H9 (cell line): Measurements from ENCODE around the gene ETHE1. TPM values are rescaled to one million over a fixed set of nuclear protein-coding genes. Genes with fewer than 3 reads are reported as not detected.

ENCODE experiments used
- DNase-seq: peaks from one replicate; pipeline ENCODE4 v3.0.0-alpha.2; 2017
- H2AFZ ChIP-seq: one replicate; pipeline ENCODE4 v1.6.1; 2013; ENCODE audit warnings: mild to moderate bottlenecking, low read length, control low read depth, moderate library complexity
- H2AK5ac ChIP-seq: 2 replicates; pipeline ENCODE4 v1.6.1; 2013; ENCODE audit warnings: low read length, control low read depth, mixed read lengths; ENCODE audit not compliant: insufficient read length
- H2BK120ac ChIP-seq: one replicate; pipeline ENCODE4 v1.6.1; 2013; ENCODE audit warnings: low read depth, mild to moderate bottlenecking, low read length, control low read depth, inconsistent platforms; ENCODE audit not compliant: poor library complexity, severe bottlenecking
- H2BK12ac ChIP-seq: 2 replicates; pipeline ENCODE4 v1.6.1; 2013; ENCODE audit warnings: low read length, control low read depth, mixed read lengths, low read depth; ENCODE audit not compliant: insufficient read length
- H2BK15ac ChIP-seq: 2 replicates; pipeline ENCODE4 v1.6.1; 2013; ENCODE audit warnings: low read depth, low read length, control low read depth
- H2BK20ac ChIP-seq: one replicate; pipeline ENCODE4 v1.6.1; 2013; ENCODE audit warnings: low read depth, mild to moderate bottlenecking, low read length, control low read depth, inconsistent platforms; ENCODE audit not compliant: poor library complexity, severe bottlenecking
- H2BK5ac ChIP-seq: 2 replicates; pipeline ENCODE4 v1.6.1; 2013; ENCODE audit warnings: low read length, control low read depth, mixed read lengths; ENCODE audit not compliant: insufficient read length
- H3K14ac ChIP-seq: 2 replicates; pipeline ENCODE4 v1.6.1; 2013; ENCODE audit warnings: low read length, control low read depth; ENCODE audit not compliant: insufficient read depth
- H3K18ac ChIP-seq: 2 replicates; pipeline ENCODE4 v1.6.1; 2013; ENCODE audit warnings: low read depth, mild to moderate bottlenecking, mixed read lengths, low read length, control low read depth; ENCODE audit not compliant: insufficient read length
- H3K23ac ChIP-seq: 2 replicates; pipeline ENCODE4 v1.6.1; 2013; ENCODE audit warnings: low read length, control low read depth, mixed read lengths, low read depth; ENCODE audit not compliant: insufficient read length
- H3K23me2 ChIP-seq: 2 replicates; pipeline ENCODE4 v1.6.1; 2013; ENCODE audit warnings: low read depth, mild to moderate bottlenecking, mixed read lengths, low read length, control low read depth; ENCODE audit not compliant: insufficient read length, poor library complexity, severe bottlenecking
- H3K27ac ChIP-seq: 2 replicates; pipeline ENCODE4 v1.5.1; 2013; ENCODE audit warnings: low read length, control low read depth, mixed read lengths, low read depth; ENCODE audit not compliant: insufficient read length
- H3K27me3 ChIP-seq: 2 replicates; pipeline ENCODE4 v1.6.1; 2013; ENCODE audit warnings: low read length, control low read depth, inconsistent platforms; ENCODE audit not compliant: insufficient read depth
- H3K4ac ChIP-seq: 2 replicates; pipeline ENCODE4 v1.6.1; 2013; ENCODE audit warnings: low read depth, mild to moderate bottlenecking, control low read depth, inconsistent platforms, low read length, moderate library complexity
- H3K4me1 ChIP-seq: 2 replicates; pipeline ENCODE4 v1.6.1; 2013; ENCODE audit warnings: low read length, control low read depth, inconsistent platforms; ENCODE audit not compliant: insufficient read depth
- H3K4me2 ChIP-seq: 2 replicates; pipeline ENCODE4 v1.6.1; 2013; ENCODE audit warnings: low read length, control low read depth, mixed read lengths; ENCODE audit not compliant: insufficient read length, insufficient read depth
- H3K56ac ChIP-seq: 2 replicates; pipeline ENCODE4 v1.6.1; 2013; ENCODE audit warnings: low read depth, mild to moderate bottlenecking, mixed read lengths, low read length, control low read depth; ENCODE audit not compliant: insufficient read length
- H3K79me1 ChIP-seq: 2 replicates; pipeline ENCODE4 v1.6.1; 2013; ENCODE audit warnings: low read depth, mild to moderate bottlenecking, moderate library complexity, low read length, control low read depth, inconsistent platforms; ENCODE audit not compliant: insufficient read depth, poor library complexity, severe bottlenecking
- H3K79me2 ChIP-seq: 2 replicates; pipeline ENCODE4 v1.6.1; 2013; ENCODE audit warnings: low read length, control low read depth, inconsistent platforms; ENCODE audit not compliant: insufficient read depth
- H3K9ac ChIP-seq: 2 replicates; pipeline ENCODE4 v1.6.1; 2013; ENCODE audit warnings: low read length, control low read depth, mixed read lengths; ENCODE audit not compliant: insufficient read length; ENCODE audit errors: extremely low read depth
- H3K9me3 ChIP-seq: one replicate; pipeline ENCODE4 v1.6.1; 2013; ENCODE audit warnings: low read depth, low read length, inconsistent platforms; ENCODE audit not compliant: control insufficient read depth
- H3T11ph ChIP-seq: one replicate; pipeline ENCODE4 v1.6.1; 2013; ENCODE audit warnings: mild to moderate bottlenecking, low read length, control low read depth, inconsistent platforms
- H4K20me1 ChIP-seq: one replicate; pipeline ENCODE4 v1.6.1; 2013; ENCODE audit not compliant: control insufficient read depth, insufficient read length, insufficient read depth
- H4K5ac ChIP-seq: 2 replicates; pipeline ENCODE4 v1.6.1; 2013; ENCODE audit warnings: low read depth, mild to moderate bottlenecking, mixed read lengths, low read length, control low read depth; ENCODE audit not compliant: insufficient read length
- H4K8ac ChIP-seq: replicated peaks from 2 replicates; pipeline ENCODE4 v1.6.1; 2013; ENCODE audit warnings: low read length, control low read depth, mixed read lengths, low read depth; ENCODE audit not compliant: insufficient read length
- H4K91ac ChIP-seq: 2 replicates; pipeline ENCODE4 v1.6.1; 2013; ENCODE audit warnings: low read depth, mild to moderate bottlenecking, moderate library complexity, mixed read lengths, low read length, control low read depth; ENCODE audit not compliant: insufficient read length
- H3K27ac Mint-ChIP-seq, 3 experiments: 2 replicates in 2 of 3; 3 replicates in 1 of 3; pipeline ENCODE4 v1.8.0; 2020 to 2021; ENCODE audit warnings: mixed read lengths in 3 of 3, mild to moderate bottlenecking in 1 of 3, moderate library complexity in 1 of 3
- H3K27me3 Mint-ChIP-seq: 2 replicates; pipeline ENCODE4 v1.8.0; 2021; ENCODE audit warnings: low read depth, mild to moderate bottlenecking, moderate library complexity, mixed read lengths
- H3K36me3 Mint-ChIP-seq, 3 experiments: 2 replicates in 2 of 3; 3 replicates in 1 of 3; pipeline ENCODE4 v1.8.0; 2020 to 2021; ENCODE audit warnings: low read depth in 3 of 3, mixed read lengths in 3 of 3; ENCODE audit not compliant: insufficient read depth in 1 of 3
- H3K4me1 Mint-ChIP-seq, 2 experiments: 2 replicates each; pipeline ENCODE4 v1.8.0; 2020; ENCODE audit warnings: mixed read lengths in 2 of 2
- H3K4me3 Mint-ChIP-seq, 2 experiments: 2 replicates in 1 of 2; 3 replicates in 1 of 2; pipeline ENCODE4 v1.8.0; 2020 to 2021; ENCODE audit warnings: mild to moderate bottlenecking in 2 of 2, mixed read lengths in 2 of 2, moderate library complexity in 1 of 2
- H3K9me3 Mint-ChIP-seq, 2 experiments: 2 replicates in 1 of 2; 3 replicates in 1 of 2; pipeline ENCODE4 v1.8.0; 2020; ENCODE audit warnings: mild to moderate bottlenecking in 2 of 2, mixed read lengths in 2 of 2, moderate library complexity in 1 of 2
- WGBS: extraction: QIAGEN DNeasy Blood & Tissue Kit; methylation state at CpG from one replicate; pipeline ENCODE4 v1.1.7; 2013; ENCODE audit warnings: missing lambda C conversion rate, low lambda C conversion rate, mixed read lengths; ENCODE audit not compliant: insufficient read length; ENCODE audit errors: extremely low coverage; 5-methylcytosine and 5-hydroxymethylcytosine counted together
- total RNA-seq: library from RNA; stranded (reverse); gene quantifications from 2 replicates; pipeline ENCODE4 v1.2.1, GENCODE V29; 2021
- TF ChIP-seq, protein P1 (sequence below): fragments of 200-600 bp; sonication (generic); conservative IDR thresholded peaks from 3 replicates; pipeline ENCODE4 v1.8.0; 2021; ENCODE audit warnings: antibody characterized with exemption, mild to moderate bottlenecking

ETHE1 gene
- total RNA-seq, 1 experiment from 2014 or later: 18.8 TPM

DNA sequence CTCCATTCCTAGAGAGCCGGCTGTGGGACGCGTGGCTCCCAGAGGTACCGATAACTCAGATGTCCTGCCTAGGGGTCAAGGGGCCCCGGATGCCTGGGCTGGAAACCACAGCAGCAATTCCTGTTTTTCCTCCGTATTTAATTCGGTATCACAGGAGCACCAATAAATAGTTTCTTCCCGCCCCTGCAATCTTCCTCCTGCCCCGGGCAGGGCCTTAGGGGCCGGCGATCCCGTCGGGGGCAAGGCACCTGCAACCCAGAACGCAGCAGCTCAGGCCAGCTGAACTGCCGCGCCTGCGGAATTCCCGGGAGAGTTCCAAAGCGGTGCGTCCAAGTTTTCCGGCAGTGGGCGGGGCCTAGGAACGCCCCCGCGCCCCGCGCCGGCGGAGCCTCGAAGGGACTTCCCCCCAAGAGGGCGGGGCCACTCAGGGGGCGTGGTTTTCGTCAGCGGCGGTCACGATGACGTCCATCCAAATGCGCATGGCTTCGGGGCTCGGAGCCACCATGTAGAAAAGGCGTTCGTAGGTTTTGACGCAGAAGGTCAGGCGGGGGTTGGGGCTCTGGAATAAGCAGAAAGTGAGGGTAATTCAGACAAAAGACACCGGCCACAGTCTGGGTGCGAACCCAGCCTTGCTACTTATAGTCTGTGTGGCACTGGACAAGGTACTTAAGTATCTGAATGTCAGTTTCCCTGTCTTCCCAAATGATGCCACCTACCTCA lies 51.9 kb downstream of the ETHE1 start:
- H4K20me1 ChIP-seq: no peaks in the 10 kb centered on the region
- H3T11ph ChIP-seq: no peak overlapping the region
- no peak overlapping the region for H2BK120ac ChIP-seq
- peaks cover 3 to 7% (median 3%) of the 10 kb centered on the region in 3 experiments; a peak in 2 of 7 replicates for H3K36me3 Mint-ChIP-seq
- no peak overlapping the region for H2BK5ac ChIP-seq
- H3K27me3 ChIP-seq: no peaks in the 10 kb centered on the region
- H3K56ac ChIP-seq: no peak overlapping the region
- no peaks in the 10 kb centered on the region; a peak in 1 of 5 replicates for H3K9me3 Mint-ChIP-seq
- H3K4me3 Mint-ChIP-seq: peak overlapping the region; percentile 62 to 78
- no peak overlapping the region for H4K8ac ChIP-seq
- H3K4me1 Mint-ChIP-seq: peaks cover 5% of the 10 kb centered on the region in 2 experiments
- no peak overlapping the region for H4K91ac ChIP-seq
- no peaks in the 10 kb centered on the region for H3K79me1 ChIP-seq
- H3K27ac ChIP-seq: no peak overlapping the region
- no peak overlapping the region for H2BK12ac ChIP-seq
- no CpG with 5 or more reads among the region's 46 CpGs for WGBS
- H3K9me3 ChIP-seq: no peaks in the 10 kb centered on the region
- no peak overlapping the region for H4K5ac ChIP-seq
- H3K4me2 ChIP-seq: peak overlapping the region; percentile 44
- H3K9ac ChIP-seq: no peak overlapping the region
- H2AFZ ChIP-seq: no peak overlapping the region
- H2BK15ac ChIP-seq: no peak overlapping the region
- no peaks in the 10 kb centered on the region for H3K4me1 ChIP-seq
- no peak overlapping the region for H3K23ac ChIP-seq
- no peak overlapping the region for H3K4ac ChIP-seq
- H2BK20ac ChIP-seq: no peak overlapping the region
- peaks cover 27% of the 10 kb centered on the region for H3K27me3 Mint-ChIP-seq
- H2AK5ac ChIP-seq: no peak overlapping the region
- DNase-seq: peak; percentile 95
- peak overlapping the region; percentile 6 for H3K18ac ChIP-seq
- peak overlapping the region; percentile 26; the same call in 1 of the 2 replicates for H3K14ac ChIP-seq
- TF ChIP-seq, protein P1, sequence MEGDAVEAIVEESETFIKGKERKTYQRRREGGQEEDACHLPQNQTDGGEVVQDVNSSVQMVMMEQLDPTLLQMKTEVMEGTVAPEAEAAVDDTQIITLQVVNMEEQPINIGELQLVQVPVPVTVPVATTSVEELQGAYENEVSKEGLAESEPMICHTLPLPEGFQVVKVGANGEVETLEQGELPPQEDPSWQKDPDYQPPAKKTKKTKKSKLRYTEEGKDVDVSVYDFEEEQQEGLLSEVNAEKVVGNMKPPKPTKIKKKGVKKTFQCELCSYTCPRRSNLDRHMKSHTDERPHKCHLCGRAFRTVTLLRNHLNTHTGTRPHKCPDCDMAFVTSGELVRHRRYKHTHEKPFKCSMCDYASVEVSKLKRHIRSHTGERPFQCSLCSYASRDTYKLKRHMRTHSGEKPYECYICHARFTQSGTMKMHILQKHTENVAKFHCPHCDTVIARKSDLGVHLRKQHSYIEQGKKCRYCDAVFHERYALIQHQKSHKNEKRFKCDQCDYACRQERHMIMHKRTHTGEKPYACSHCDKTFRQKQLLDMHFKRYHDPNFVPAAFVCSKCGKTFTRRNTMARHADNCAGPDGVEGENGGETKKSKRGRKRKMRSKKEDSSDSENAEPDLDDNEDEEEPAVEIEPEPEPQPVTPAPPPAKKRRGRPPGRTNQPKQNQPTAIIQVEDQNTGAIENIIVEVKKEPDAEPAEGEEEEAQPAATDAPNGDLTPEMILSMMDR: no peak
- peak overlapping the region in 2 of 3 experiments; percentile 33 to 93; a peak in 3 of 7 replicates for H3K27ac Mint-ChIP-seq
- H3K79me2 ChIP-seq: no peaks in the 10 kb centered on the region
- no peaks in the 10 kb centered on the region for H3K23me2 ChIP-seq
